ENCODE measurements around the gene MIA2.
"Not testable (repeated sequence)": the region's sequence is repeated elsewhere in the genome, so short reads cannot be mapped to it uniquely, and the experiment has no call there.

The MIA2 gene

GRCh38 chr14:39322807-39323206, 89.1 kb downstream of the MIA2 start:
- TF ChIP-seq CTCF (conservative IDR thresholded peaks at IDR 0.05; ENCODE audit: low read depth) = no peak
- no peak overlapping the region for H3K27ac ChIP-seq
- POLR2A ChIA-PET (ENCODE audit: low non-redundant PET) = no interaction called here
- CTCF ChIA-PET = no interaction called here
- no peak for DNase-seq (ENCODE audit: low spot score)

GRCh38 chr14:39324097-39324496, 90.4 kb downstream of the MIA2 start:
- no peak for DNase-seq (ENCODE audit: low spot score)
- CTCF ChIA-PET = interaction anchor here (0.8 to 1.2 kb wide), 2 partner anchors 17 to 24 kb away, joined by 3 read pairs; no protein-coding TSS in a partner anchor
- POLR2A ChIA-PET (ENCODE audit: low non-redundant PET) = no interaction called here
- no peak overlapping the region for H3K27ac ChIP-seq
- TF ChIP-seq CTCF (conservative IDR thresholded peaks at IDR 0.05; ENCODE audit: low read depth) = no peak

DNA sequence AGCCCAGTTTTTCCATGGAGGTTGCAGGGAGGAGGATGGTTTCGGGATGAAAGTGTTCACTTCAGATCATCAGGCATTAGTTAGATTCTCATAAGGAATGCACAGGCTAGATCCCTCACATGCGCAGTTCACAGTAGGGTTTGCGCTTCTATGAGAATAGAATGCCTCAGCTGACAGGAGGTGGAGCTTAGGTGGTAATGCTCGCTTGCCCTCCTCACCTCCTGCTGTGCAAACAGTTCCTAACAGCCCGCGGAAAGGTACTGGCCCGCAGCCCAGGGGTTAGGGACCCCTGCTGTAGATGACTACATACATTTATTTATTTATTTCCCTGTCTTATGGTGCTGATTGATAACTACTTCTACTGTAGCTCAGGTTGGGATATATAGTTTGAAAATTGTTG, 105.3 kb downstream of the MIA2 start:
- TF ChIP-seq CTCF (conservative IDR thresholded peaks at IDR 0.05; ENCODE audit: low read depth) = no peak
- ChIA-PET CTCF (no interaction called here), POLR2A (ENCODE audit: low non-redundant PET) (no interaction called here)
- H3K27ac ChIP-seq = no peak overlapping the region
- no peak for DNase-seq (ENCODE audit: low spot score)

GRCh38 chr14:39341126-39341525, 107.4 kb downstream of the MIA2 start:
- POLR2A ChIA-PET (ENCODE audit: low non-redundant PET); DNase-seq (ENCODE audit: low spot score); CTCF ChIA-PET; H3K27ac ChIP-seq: not testable (repeated sequence)

DNA sequence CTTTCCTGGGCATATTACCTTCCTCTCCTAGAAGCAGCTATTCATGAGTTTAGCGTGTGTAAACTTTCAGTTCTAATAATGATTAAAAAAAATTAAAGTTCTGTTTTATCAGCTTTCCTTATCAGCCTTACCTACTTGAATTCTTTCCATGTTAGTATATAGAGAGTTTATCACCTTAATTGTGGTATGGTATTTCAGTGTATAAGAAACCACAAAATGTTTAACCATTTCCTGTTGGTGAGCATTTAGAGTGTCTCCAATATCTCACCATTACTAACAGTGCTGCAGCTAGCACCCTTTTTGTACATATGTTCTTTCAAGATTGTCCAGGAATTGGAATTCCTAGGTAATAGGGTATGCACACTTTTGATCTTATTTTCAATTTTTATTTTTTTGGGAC, 109.1 kb downstream of the MIA2 start:
- no peak overlapping the region for H3K27ac ChIP-seq
- ChIA-PET CTCF (no interaction called here), POLR2A (ENCODE audit: low non-redundant PET) (no interaction called here)
- no peak for DNase-seq (ENCODE audit: low spot score)
- no peak for TF ChIP-seq CTCF (conservative IDR thresholded peaks at IDR 0.05; ENCODE audit: low read depth)

DNA sequence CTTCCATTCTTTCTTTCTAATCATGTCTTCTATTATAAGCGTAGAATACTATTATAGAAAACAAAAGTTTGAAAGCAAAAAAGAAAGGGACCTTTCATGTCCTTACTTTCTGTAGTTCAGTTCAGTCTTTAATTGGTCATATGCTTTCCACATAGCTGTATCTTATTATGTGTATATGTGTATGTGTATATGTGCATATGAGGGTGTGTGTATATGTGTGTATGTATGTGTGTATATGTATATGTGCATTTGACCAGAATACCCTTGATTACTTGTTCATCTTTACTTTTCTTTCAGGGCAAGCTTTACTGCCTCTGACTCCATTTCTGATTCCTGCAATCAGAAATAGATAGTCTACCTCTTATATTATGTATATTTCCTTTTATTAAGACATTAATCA, 109.9 kb downstream of the MIA2 start:
- no peak for TF ChIP-seq CTCF (conservative IDR thresholded peaks at IDR 0.05; ENCODE audit: low read depth)
- ChIA-PET CTCF (no interaction called here), POLR2A (ENCODE audit: low non-redundant PET) (no interaction called here)

GRCh38 chr14:39350866-39351265, 117.2 kb downstream of the MIA2 start:
- ChIA-PET POLR2A (ENCODE audit: low non-redundant PET) (no interaction called here), CTCF (no interaction called here)
- DNase-seq (ENCODE audit: low spot score) = no peak
- no peak overlapping the region for H3K27ac ChIP-seq
- no peak for TF ChIP-seq CTCF (conservative IDR thresholded peaks at IDR 0.05; ENCODE audit: low read depth)

More for the DNA sequence above, 109.9 kb downstream of the MIA2 start:
- DNase-seq (ENCODE audit: low spot score) = no peak
- no peak overlapping the region for H3K27ac ChIP-seq

Data from RWPE1 (cell line).